Measurements from ENCODE around the gene APOO. TPM values are rescaled to one million over a fixed set of nuclear protein-coding genes. Genes with fewer than 3 reads are reported as not detected.

APOO gene
- total RNA-seq, 1 experiment from 2014 or later = 95.3 TPM

DNA sequence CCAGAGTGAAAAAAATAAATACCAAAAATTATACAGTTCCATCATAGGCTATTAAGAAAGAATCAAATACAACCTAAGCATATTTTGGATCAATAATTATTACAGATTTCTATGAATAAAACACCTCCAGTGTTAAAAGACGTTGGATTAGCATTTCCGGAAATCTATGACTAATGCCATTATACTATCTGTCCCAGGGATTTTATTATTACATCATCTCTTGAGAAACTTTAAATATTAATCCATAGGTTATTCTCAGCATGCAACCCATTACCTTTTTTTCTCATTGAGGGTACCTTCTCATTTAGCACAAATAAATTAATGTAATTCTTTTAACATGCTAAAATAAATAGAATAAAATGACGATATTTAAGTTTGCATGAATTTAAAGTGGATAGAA, 44.7 kb upstream of the APOO start:
- Histone ChIP-seq H3K27me3 (ENCODE audit: insufficient read depth, low read length) (no peaks in the 10 kb centered on the region), H3K4me2 (ENCODE audit: insufficient read depth, insufficient read length, low read length) (no peak overlapping the region), H3K4ac (ENCODE audit: low read depth, low read length) (no peak overlapping the region), H3K4me1 (ENCODE audit: insufficient read depth, low read length) (peaks cover 4% of the 10 kb centered on the region), H3K23me2 (ENCODE audit: insufficient read length, low read depth, low read length, poor library complexity, severe bottlenecking) (no peaks in the 10 kb centered on the region), H2AK5ac (ENCODE audit: insufficient read length, low read length) (no peak overlapping the region), H4K5ac (ENCODE audit: insufficient read length, low read depth, low read length) (no peak overlapping the region), H2BK120ac (ENCODE audit: low read depth, low read length, poor library complexity, severe bottlenecking) (no peak overlapping the region), H3K9me3 (ENCODE audit: control insufficient read depth, low read depth, low read length) (no peaks in the 10 kb centered on the region), H4K91ac (ENCODE audit: insufficient read length, low read depth, low read length) (no peak overlapping the region), H3K56ac (ENCODE audit: insufficient read length, low read depth, low read length) (no peak overlapping the region), H4K8ac (replicated peaks; ENCODE audit: insufficient read length, low read depth, low read length) (no peak overlapping the region), H2BK15ac (ENCODE audit: low read depth, low read length) (no peak overlapping the region), H2BK5ac (ENCODE audit: insufficient read length, low read length) (no peak overlapping the region), H3K79me1 (ENCODE audit: insufficient read depth, low read depth, low read length, poor library complexity, severe bottlenecking) (no peaks in the 10 kb centered on the region), H3K9ac (ENCODE audit: extremely low read depth, insufficient read length, low read length) (no peak overlapping the region), H2BK20ac (ENCODE audit: low read depth, low read length, poor library complexity, severe bottlenecking) (no peak overlapping the region), H3K23ac (ENCODE audit: insufficient read length, low read depth, low read length) (no peak overlapping the region), H3K18ac (ENCODE audit: insufficient read length, low read depth, low read length) (no peak overlapping the region), H3K79me2 (ENCODE audit: insufficient read depth, low read length) (no peaks in the 10 kb centered on the region), H2AFZ (ENCODE audit: low read length) (no peak overlapping the region), H3K27ac (ENCODE audit: insufficient read length, low read depth, low read length) (no peak overlapping the region), H3K14ac (ENCODE audit: insufficient read depth, low read length) (no peak overlapping the region), H2BK12ac (ENCODE audit: insufficient read length, low read depth, low read length) (no peak overlapping the region), H4K20me1 (ENCODE audit: control insufficient read depth, insufficient read depth, insufficient read length) (no peaks in the 10 kb centered on the region), H3T11ph (ENCODE audit: low read length) (no peak overlapping the region)
- WGBS (ENCODE audit: extremely low coverage, insufficient read length, low lambda C conversion rate) = no CpG with 5 or more reads among the region's 3 CpGs
- H3K4me1 Mint-ChIP-seq = peaks cover 25 to 29% of the 10 kb centered on the region in 2 experiments
- H3K36me3 Mint-ChIP-seq (ENCODE audit: insufficient read depth in 1 of 3, low read depth in 3 of 3) = no peaks in the 10 kb centered on the region
- H3K9me3 Mint-ChIP-seq = no peaks in the 10 kb centered on the region; a peak in 1 of 5 replicates
- no peak overlapping the region; a peak in 1 of 7 replicates for H3K27ac Mint-ChIP-seq
- H3K4me3 Mint-ChIP-seq = no peak overlapping the region
- no peak for DNase-seq
- H3K27me3 Mint-ChIP-seq (ENCODE audit: low read depth) = peaks cover 2% of the 10 kb centered on the region; the same call in 1 of the 2 replicates
- TF ChIP-seq, protein P1, sequence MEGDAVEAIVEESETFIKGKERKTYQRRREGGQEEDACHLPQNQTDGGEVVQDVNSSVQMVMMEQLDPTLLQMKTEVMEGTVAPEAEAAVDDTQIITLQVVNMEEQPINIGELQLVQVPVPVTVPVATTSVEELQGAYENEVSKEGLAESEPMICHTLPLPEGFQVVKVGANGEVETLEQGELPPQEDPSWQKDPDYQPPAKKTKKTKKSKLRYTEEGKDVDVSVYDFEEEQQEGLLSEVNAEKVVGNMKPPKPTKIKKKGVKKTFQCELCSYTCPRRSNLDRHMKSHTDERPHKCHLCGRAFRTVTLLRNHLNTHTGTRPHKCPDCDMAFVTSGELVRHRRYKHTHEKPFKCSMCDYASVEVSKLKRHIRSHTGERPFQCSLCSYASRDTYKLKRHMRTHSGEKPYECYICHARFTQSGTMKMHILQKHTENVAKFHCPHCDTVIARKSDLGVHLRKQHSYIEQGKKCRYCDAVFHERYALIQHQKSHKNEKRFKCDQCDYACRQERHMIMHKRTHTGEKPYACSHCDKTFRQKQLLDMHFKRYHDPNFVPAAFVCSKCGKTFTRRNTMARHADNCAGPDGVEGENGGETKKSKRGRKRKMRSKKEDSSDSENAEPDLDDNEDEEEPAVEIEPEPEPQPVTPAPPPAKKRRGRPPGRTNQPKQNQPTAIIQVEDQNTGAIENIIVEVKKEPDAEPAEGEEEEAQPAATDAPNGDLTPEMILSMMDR (conservative IDR thresholded peaks at IDR 0.05) = no peak

All from H9 (cell line).